ENCODE results near the gene FSHB. TPM values are rescaled to one million over a fixed set of nuclear protein-coding genes. Genes with fewer than 3 reads are reported as not detected.
A peak's percentile ranks its signal among the peaks of the same experiment; 100 is the strongest.
"Not testable (repeated sequence)": the region's sequence is repeated elsewhere in the genome, so short reads cannot be mapped to it uniquely, and the experiment has no call there.

Gene FSHB
- total RNA-seq, 2 experiments from 2014 or later: not detected

- no peak overlapping the region for H3K4me3 Mint-ChIP-seq
- no peak overlapping the region for H3K27ac Mint-ChIP-seq
- H3K36me3 Mint-ChIP-seq (ENCODE audit: low read depth): no peaks in the 10 kb centered on the region
- peaks cover 8% of the 10 kb centered on the region for H3K27me3 Mint-ChIP-seq
- ChIA-PET POLR2A (no interaction called here), CTCF (no interaction called here)
- no peak for DNase-seq
- H3K4me1 Mint-ChIP-seq: no peaks in the 10 kb centered on the region
- H3K9me3 Mint-ChIP-seq: no peaks in the 10 kb centered on the region
Observed at GRCh38 chr11:30244265-30244664, 13.5 kb downstream of the FSHB start.

- POLR2A ChIA-PET: interaction anchor here (0.6 kb wide), 1 partner anchor 11 kb away, joined by 3 read pairs; no protein-coding TSS in a partner anchor
- DNase-seq: no peak
- no peaks in the 10 kb centered on the region for H3K36me3 Mint-ChIP-seq (ENCODE audit: low read depth)
- H3K4me1 Mint-ChIP-seq: no peaks in the 10 kb centered on the region
- no peak overlapping the region for H3K27ac Mint-ChIP-seq
- H3K9me3 Mint-ChIP-seq: no peaks in the 10 kb centered on the region
- H3K4me3 Mint-ChIP-seq: no peak overlapping the region
- H3K27me3 Mint-ChIP-seq: peaks cover 6% of the 10 kb centered on the region
- CTCF ChIA-PET: no interaction called here
Observed at GRCh38 chr11:30245621-30246020, 14.8 kb downstream of the FSHB start.

- no peak overlapping the region for H3K4me3 Mint-ChIP-seq
- no peak for DNase-seq
- POLR2A ChIA-PET: no interaction called here
Observed at GRCh38 chr11:30254307-30255298, 23.8 kb downstream of the FSHB start.

GRCh38 chr11:30255637-30256036, 24.8 kb downstream of the FSHB start:
- POLR2A ChIA-PET: no interaction called here
- no peaks in the 10 kb centered on the region for H3K4me1 Mint-ChIP-seq

More at GRCh38 chr11:30254307-30255298, 23.8 kb downstream of the FSHB start:
- H3K27ac Mint-ChIP-seq: no peak overlapping the region
- H3K4me1 Mint-ChIP-seq: no peaks in the 10 kb centered on the region
- H3K27me3 Mint-ChIP-seq: no peaks in the 10 kb centered on the region
- CTCF ChIA-PET: interaction anchor here (0.6 kb wide), 1 partner anchor 33 kb away, joined by 3 read pairs; no protein-coding TSS in a partner anchor
- H3K9me3 Mint-ChIP-seq: no peaks in the 10 kb centered on the region
- no peaks in the 10 kb centered on the region for H3K36me3 Mint-ChIP-seq (ENCODE audit: low read depth)

GRCh38 chr11:30257058-30257457, 26.2 kb downstream of the FSHB start:
- ChIA-PET POLR2A (no interaction called here), CTCF (no interaction called here)
- no peak for DNase-seq
- Mint-ChIP-seq H3K4me1 (no peaks in the 10 kb centered on the region), H3K27ac (no peak overlapping the region), H3K36me3 (ENCODE audit: low read depth) (no peaks in the 10 kb centered on the region), H3K4me3 (no peak overlapping the region), H3K27me3 (no peaks in the 10 kb centered on the region), H3K9me3 (no peaks in the 10 kb centered on the region)

More at GRCh38 chr11:30255637-30256036, 24.8 kb downstream of the FSHB start:
- CTCF ChIA-PET: no interaction called here
- no peak overlapping the region for H3K27ac Mint-ChIP-seq
- H3K4me3 Mint-ChIP-seq: no peak overlapping the region
- no peaks in the 10 kb centered on the region for H3K9me3 Mint-ChIP-seq
- no peak for DNase-seq
- H3K27me3 Mint-ChIP-seq: no peaks in the 10 kb centered on the region
- H3K36me3 Mint-ChIP-seq (ENCODE audit: low read depth): no peaks in the 10 kb centered on the region

- H3K36me3 Mint-ChIP-seq (ENCODE audit: low read depth): no peaks in the 10 kb centered on the region
- H3K27me3 Mint-ChIP-seq: peaks cover 3% of the 10 kb centered on the region
- POLR2A ChIA-PET: no interaction called here
- H3K4me3 Mint-ChIP-seq: no peak overlapping the region
- DNase-seq: no peak
- H3K27ac Mint-ChIP-seq: no peak overlapping the region
- H3K9me3 Mint-ChIP-seq: no peaks in the 10 kb centered on the region
- CTCF ChIA-PET: no interaction called here
- H3K4me1 Mint-ChIP-seq: no peaks in the 10 kb centered on the region
Observed at GRCh38 chr11:30258679-30259078, 27.9 kb downstream of the FSHB start.

- no peaks in the 10 kb centered on the region for H3K4me1 Mint-ChIP-seq
- H3K4me3 Mint-ChIP-seq: no peak overlapping the region
- H3K36me3 Mint-ChIP-seq (ENCODE audit: low read depth): no peaks in the 10 kb centered on the region
- H3K27me3 Mint-ChIP-seq: peaks cover 6% of the 10 kb centered on the region
- ChIA-PET POLR2A (no interaction called here), CTCF (no interaction called here)
- H3K9me3 Mint-ChIP-seq: no peaks in the 10 kb centered on the region
- DNase-seq: no peak
- no peak overlapping the region for H3K27ac Mint-ChIP-seq
Observed at GRCh38 chr11:30260813-30261212, 30.0 kb downstream of the FSHB start.

- Mint-ChIP-seq H3K4me3 (no peak overlapping the region), H3K27me3 (peaks cover 6% of the 10 kb centered on the region), H3K27ac (no peak overlapping the region), H3K9me3 (no peaks in the 10 kb centered on the region), H3K4me1 (no peaks in the 10 kb centered on the region), H3K36me3 (ENCODE audit: low read depth) (no peaks in the 10 kb centered on the region)
- POLR2A ChIA-PET: no interaction called here
- DNase-seq: no peak
- CTCF ChIA-PET: interaction anchor here (1.3 kb wide), 1 partner anchor 10 kb away, joined by 3 read pairs; no protein-coding TSS in a partner anchor
Observed at GRCh38 chr11:30261821-30262220, 31.0 kb downstream of the FSHB start.

GRCh38 chr11:30268638-30269037, 37.8 kb downstream of the FSHB start:
- H3K4me1 Mint-ChIP-seq; POLR2A ChIA-PET; H3K27me3 Mint-ChIP-seq; H3K36me3 Mint-ChIP-seq (ENCODE audit: low read depth); CTCF ChIA-PET; H3K9me3 Mint-ChIP-seq; H3K27ac Mint-ChIP-seq; DNase-seq; H3K4me3 Mint-ChIP-seq: not testable (repeated sequence)

- H3K4me3 Mint-ChIP-seq: no peak overlapping the region
- CTCF ChIA-PET: no interaction called here
- H3K27ac Mint-ChIP-seq: no peak overlapping the region
- peaks cover 19% of the 10 kb centered on the region for H3K27me3 Mint-ChIP-seq
- H3K36me3 Mint-ChIP-seq (ENCODE audit: low read depth): no peaks in the 10 kb centered on the region
- no peak for DNase-seq
- H3K4me1 Mint-ChIP-seq: no peaks in the 10 kb centered on the region
- POLR2A ChIA-PET: no interaction called here
- no peaks in the 10 kb centered on the region for H3K9me3 Mint-ChIP-seq
Observed at GRCh38 chr11:30270671-30271070, 39.9 kb downstream of the FSHB start.

- CTCF ChIA-PET: no interaction called here
- Mint-ChIP-seq H3K4me1 (peaks cover 14% of the 10 kb centered on the region), H3K9me3 (peaks cover 3% of the 10 kb centered on the region), H3K27me3 (peaks cover 29% of the 10 kb centered on the region), H3K36me3 (ENCODE audit: low read depth) (no peaks in the 10 kb centered on the region), H3K27ac (no peak overlapping the region), H3K4me3 (no peak overlapping the region)
- POLR2A ChIA-PET: no interaction called here
- DNase-seq: no peak
Observed at GRCh38 chr11:30277176-30277575, 46.4 kb downstream of the FSHB start.

- Mint-ChIP-seq H3K36me3 (ENCODE audit: low read depth) (no peaks in the 10 kb centered on the region), H3K4me3 (no peak overlapping the region), H3K4me1 (peaks cover 24% of the 10 kb centered on the region), H3K9me3 (peaks cover 3% of the 10 kb centered on the region), H3K27me3 (peaks cover 18% of the 10 kb centered on the region), H3K27ac (no peak overlapping the region)
- no peak for DNase-seq
- ChIA-PET CTCF (no interaction called here), POLR2A (no interaction called here)
Observed at GRCh38 chr11:30279796-30280195, 49.0 kb downstream of the FSHB start.

GRCh38 chr11:30281476-30282288, 50.9 kb downstream of the FSHB start:
- Mint-ChIP-seq H3K27me3 (peaks cover 9% of the 10 kb centered on the region), H3K4me3 (peak overlapping the region; percentile 48), H3K36me3 (ENCODE audit: low read depth) (no peaks in the 10 kb centered on the region), H3K9me3 (peaks cover 3% of the 10 kb centered on the region), H3K4me1 (peaks cover 24% of the 10 kb centered on the region), H3K27ac (peak overlapping the region; percentile 79)
- peak; percentile 5 for DNase-seq
- CTCF ChIA-PET: no interaction called here
- POLR2A ChIA-PET: no interaction called here

Data from activated CD4-positive, alpha-beta T cell treated with anti-CD3 and anti-CD28 coated beads, Interleukin-2, amount 10 ng/mL, durations not matched to agents 7 days and 5 days (primary cell).